GM12891 (cell line): ENCODE results near the gene ARID4B.

Experiments
- PAX5 ChIP-seq: IDR thresholded peaks from 2 replicates; pipeline ENCODE4 v1.6.1; 2011; ENCODE audit warnings: low read length, moderate library complexity, mild to moderate bottlenecking; ENCODE audit not compliant: insufficient read depth, severe bottlenecking
- POLR2A ChIP-seq: IDR thresholded peaks from 2 replicates; pipeline ENCODE4 v1.6.1; 2011; ENCODE audit warnings: low read depth, low read length, control low read depth
- POLR2AphosphoS5 ChIP-seq: IDR thresholded peaks from 2 replicates; pipeline ENCODE4 v1.6.1; 2011; ENCODE audit warnings: low read depth, low read length, control low read depth
- POU2F2 ChIP-seq: IDR thresholded peaks from 2 replicates; pipeline ENCODE4 v1.6.1; 2011; ENCODE audit warnings: low read depth, mild to moderate bottlenecking, control low read depth, low read length, moderate library complexity
- SPI1 ChIP-seq: IDR thresholded peaks from 2 replicates; pipeline ENCODE4 v1.6.1; 2011; ENCODE audit warnings: low read depth, low read length, control low read depth
- TAF1 ChIP-seq: IDR thresholded peaks from 2 replicates; pipeline ENCODE4 v1.6.1; 2011; ENCODE audit warnings: low read depth, low read length, control low read depth

- no peak for TF ChIP-seq TAF1
- no peak for TF ChIP-seq POLR2A
- TF ChIP-seq POLR2AphosphoS5, result no peak
- no peak for TF ChIP-seq SPI1
- TF ChIP-seq POU2F2, result no peak
- TF ChIP-seq PAX5, result no peak
Measured at GRCh38 chr1:235297579-235297978, 30.4 kb downstream of the ARID4B start.
